Naive thymus-derived CD4-positive, alpha-beta T cell (primary cell): ENCODE results near the gene LRBA. TPM values are rescaled to one million over a fixed set of nuclear protein-coding genes. Genes with fewer than 3 reads are reported as not detected.
A peak's percentile ranks its signal among the peaks of the same experiment; 100 is the strongest.

ENCODE experiments used
- ATAC-seq: fragments of 150-1000 bp; cut with Tn5 transposase; 2 replicates; pipeline ENCODE4 v1.10.0; 2021; ENCODE audit warnings: mild to moderate bottlenecking, moderate library complexity
- CTCF ChIA-PET: fragments of 350-600 bp; sonication (Branson Sonifier 250); formaldehyde crosslinking; loops from one replicate; lab custom pipeline; 2021; ENCODE audit warnings: antibody characterized with exemption; lab: Charles Lee
- POLR2A ChIA-PET: fragments of 350-600 bp; sonication (Branson Sonifier 250); formaldehyde crosslinking; loops from one replicate; lab custom pipeline; 2021; ENCODE audit warnings: antibody characterized with exemption, inconsistent platforms; lab: Charles Lee
- DNase-seq, 9 donors: peaks; one replicate each; pipeline versions ENCODE4 v3.0.0 to v3.0.0-alpha.2; 2020 to 2022; ENCODE audit warnings: mixed read lengths in 1 of 9
- H3K27ac ChIP-seq: one replicate; pipeline ENCODE4 v1.7.0; 2013; ENCODE audit warnings: mild to moderate bottlenecking, low read depth, low read length, moderate library complexity
- H3K27me3 ChIP-seq, 2 donors: one replicate each; pipeline ENCODE4 v1.7.0; 2013; ENCODE audit warnings: low read length in 2 of 2, mild to moderate bottlenecking in 2 of 2, moderate library complexity in 2 of 2; ENCODE audit not compliant: control insufficient read depth in 2 of 2, insufficient read depth in 2 of 2
- H3K36me3 ChIP-seq, 3 experiments: 1 replicate in 2 of 3; 2 replicates in 1 of 3; pipeline ENCODE4 v1.7.0; 2013; ENCODE audit warnings: low read length in 3 of 3, mild to moderate bottlenecking in 3 of 3, moderate library complexity in 1 of 3; ENCODE audit not compliant: insufficient read depth in 3 of 3, control insufficient read depth in 2 of 3
- H3K4me1 ChIP-seq, 2 donors: one replicate each; pipeline ENCODE4 v1.7.0; 2013; ENCODE audit warnings: low read length in 2 of 2, mild to moderate bottlenecking in 2 of 2, moderate library complexity in 1 of 2; ENCODE audit not compliant: control insufficient read depth in 2 of 2, insufficient read depth in 2 of 2
- H3K4me3 ChIP-seq: 2 replicates; pipeline ENCODE4 v1.7.0; 2013; ENCODE audit warnings: mild to moderate bottlenecking, low read length
- H3K9me3 ChIP-seq, 3 experiments: 1 replicate in 2 of 3; 2 replicates in 1 of 3; pipeline ENCODE4 v1.7.0; 2013; ENCODE audit warnings: low read length in 3 of 3; ENCODE audit not compliant: control insufficient read depth in 2 of 3
- H3K27ac Mint-ChIP-seq, 9 donors: one replicate each; pipeline ENCODE4 v1.8.0; 2020 to 2022; ENCODE audit warnings: mixed read lengths in 9 of 9, mild to moderate bottlenecking in 8 of 9, moderate library complexity in 5 of 9, inconsistent platforms in 2 of 9
- H3K27me3 Mint-ChIP-seq, 5 donors: one replicate each; pipeline ENCODE4 v1.8.0; 2021 to 2022; ENCODE audit warnings: mixed read lengths in 5 of 5, mild to moderate bottlenecking in 1 of 5
- H3K36me3 Mint-ChIP-seq, 5 donors: one replicate each; pipeline ENCODE4 v1.8.0; 2020 to 2022; ENCODE audit warnings: mixed read lengths in 5 of 5, mild to moderate bottlenecking in 3 of 5, inconsistent platforms in 1 of 5
- H3K4me1 Mint-ChIP-seq, 7 donors: one replicate each; pipeline ENCODE4 v1.8.0; 2020 to 2022; ENCODE audit warnings: mixed read lengths in 7 of 7, mild to moderate bottlenecking in 3 of 7, inconsistent platforms in 1 of 7
- H3K4me3 Mint-ChIP-seq, 10 donors: one replicate each; pipeline ENCODE4 v1.8.0; 2020 to 2022; ENCODE audit warnings: mild to moderate bottlenecking in 10 of 10, mixed read lengths in 10 of 10, moderate library complexity in 6 of 10, inconsistent platforms in 2 of 10
- H3K9me3 Mint-ChIP-seq, 11 donors: one replicate each; pipeline ENCODE4 v1.8.0; 2020 to 2022; ENCODE audit warnings: mixed read lengths in 11 of 11, mild to moderate bottlenecking in 4 of 11, inconsistent platforms in 1 of 11, moderate library complexity in 1 of 11
- intact Hi-C, 2 donors: fragments of 100-400 bp; cut with micrococcal nuclease; formaldehyde crosslinking; loops; one replicate each; pipeline ENCODE4 v1.15.1; 2023
- polyA plus RNA-seq, 2 donors: library from polyadenylated mRNA; unstranded; fragments of 300-500 nt; fragmentation: Illumina TruSeq; gene quantifications; one replicate each; pipeline ENCODE4 v1.2.3, GENCODE V29; 2021
- total RNA-seq, 6 experiments: library from RNA in 5 of 6; stranded (reverse) in 5 of 6; gene quantifications; 1 replicate in 5 of 6; 2 replicates in 1 of 6; pipeline ENCODE4 v1.2.3 and lab custom pipeline; 2021 to 2026

LRBA gene
- total and polyA plus RNA-seq, 7 experiments from 2014 or later, result 20.8 to 71.4 (median 58.4) TPM

DNA sequence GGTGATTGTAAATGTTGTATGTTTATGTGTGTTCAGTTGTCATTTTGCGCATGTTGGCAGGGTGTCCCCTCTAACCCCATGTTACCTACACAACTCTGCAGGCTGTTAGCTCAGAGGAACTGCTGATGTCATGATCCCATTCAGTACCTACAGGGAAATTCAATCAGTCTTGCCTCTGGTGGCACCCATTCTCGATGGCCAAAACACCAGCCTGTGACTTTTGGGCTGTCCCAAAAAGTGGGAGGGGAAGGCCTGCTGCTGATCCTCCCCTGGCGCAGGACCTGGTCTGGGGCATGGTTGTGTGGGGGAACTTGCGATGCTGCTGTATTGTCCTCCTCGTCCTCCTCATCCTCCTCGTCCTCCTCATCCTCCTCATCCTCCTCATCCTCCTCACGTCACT is 762.3 kb downstream of the LRBA start:
- DNase-seq (no peak), ATAC-seq (no peak)
- H3K9me3 Mint-ChIP-seq, result peaks cover 0 to 1% (median 0%) of the 10 kb centered on the region in 11 donors
- H3K4me3 Mint-ChIP-seq, result no peak overlapping the region
- ChIA-PET POLR2A (no interaction called here), CTCF (interaction anchor here (0.6 kb wide), 1 partner anchor 610 kb away, joined by 3 read pairs; no protein-coding TSS in a partner anchor)
- Histone ChIP-seq H3K27ac (no peak overlapping the region), H3K4me1 (no peaks in the 10 kb centered on the region), H3K27me3 (no peaks in the 10 kb centered on the region), H3K9me3 (no peaks in the 10 kb centered on the region), H3K4me3 (no peak overlapping the region), H3K36me3 (no peaks in the 10 kb centered on the region)
- peak overlapping the region in 2 of 9 donors; percentile 8 to 9 for H3K27ac Mint-ChIP-seq
- H3K36me3 Mint-ChIP-seq, result no peaks in the 10 kb centered on the region
- peaks cover 0 to 2% (median 0%) of the 10 kb centered on the region in 7 donors for H3K4me1 Mint-ChIP-seq
- intact Hi-C loops, result no loop called here
- peaks cover 0 to under 1% (median 0%) of the 10 kb centered on the region in 5 donors for H3K27me3 Mint-ChIP-seq

GRCh38 chr4:150252306-150252705 is 762.8 kb downstream of the LRBA start:
- no peak overlapping the region for H3K27ac Mint-ChIP-seq
- no peaks in the 10 kb centered on the region for H3K4me1 ChIP-seq
- no peak for ATAC-seq
- H3K4me3 ChIP-seq, result no peak overlapping the region
- peaks cover 0 to 1% (median 0%) of the 10 kb centered on the region in 11 donors for H3K9me3 Mint-ChIP-seq
- no peaks in the 10 kb centered on the region for H3K27me3 ChIP-seq
- peaks cover 0 to 2% (median 0%) of the 10 kb centered on the region in 7 donors for H3K4me1 Mint-ChIP-seq
- CTCF ChIA-PET, result interaction anchor here (0.6 kb wide), 1 partner anchor 610 kb away, joined by 3 read pairs; no protein-coding TSS in a partner anchor
- no peaks in the 10 kb centered on the region for H3K36me3 ChIP-seq
- POLR2A ChIA-PET, result no interaction called here
- no peak for DNase-seq
- H3K4me3 Mint-ChIP-seq, result no peak overlapping the region
- intact Hi-C loops, result no loop called here
- no peak overlapping the region for H3K27ac ChIP-seq
- H3K9me3 ChIP-seq, result no peaks in the 10 kb centered on the region
- peaks cover 0 to 5% (median 0%) of the 10 kb centered on the region in 5 donors for H3K27me3 Mint-ChIP-seq
- H3K36me3 Mint-ChIP-seq, result no peaks in the 10 kb centered on the region

DNA sequence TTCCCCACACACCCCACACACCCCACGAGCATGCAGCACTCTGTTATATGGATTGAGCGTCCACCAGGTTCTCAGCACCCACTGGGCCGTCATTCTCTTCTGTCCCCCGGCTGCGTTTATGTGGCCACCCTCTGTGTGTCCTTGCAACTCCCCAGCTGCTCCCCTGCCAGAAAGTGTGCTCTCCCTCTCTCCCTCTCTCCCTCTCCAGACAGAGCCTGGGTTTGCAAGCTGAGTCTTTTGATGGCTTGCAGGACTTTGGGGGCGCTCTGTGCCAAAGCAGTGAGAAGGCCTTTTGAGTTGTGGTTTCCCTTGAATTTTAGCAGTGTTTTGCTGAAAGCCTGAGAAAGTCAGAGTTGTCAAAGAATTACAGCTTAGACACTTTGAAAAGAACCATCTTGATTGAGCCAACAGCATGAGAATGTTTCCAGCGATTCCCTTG is 763.3 kb downstream of the LRBA start:
- ChIA-PET CTCF (no interaction called here), POLR2A (no interaction called here)
- no peak for DNase-seq
- Mint-ChIP-seq H3K27me3 (peaks cover 0 to 8% (median 0%) of the 10 kb centered on the region in 5 donors), H3K4me1 (peaks cover 0 to 2% (median 0%) of the 10 kb centered on the region in 7 donors), H3K9me3 (no peaks in the 10 kb centered on the region), H3K27ac (peak overlapping the region in 1 of 9 donors; percentile 3), H3K36me3 (no peaks in the 10 kb centered on the region), H3K4me3 (no peak overlapping the region)
- no peak overlapping the region for H3K27ac ChIP-seq
- no peaks in the 10 kb centered on the region for H3K36me3 ChIP-seq
- no peaks in the 10 kb centered on the region for H3K9me3 ChIP-seq
- no peaks in the 10 kb centered on the region for H3K4me1 ChIP-seq
- H3K27me3 ChIP-seq, result no peaks in the 10 kb centered on the region
- ATAC-seq, result no peak
- H3K4me3 ChIP-seq, result no peak overlapping the region
- intact Hi-C loops, result no loop called here

DNA sequence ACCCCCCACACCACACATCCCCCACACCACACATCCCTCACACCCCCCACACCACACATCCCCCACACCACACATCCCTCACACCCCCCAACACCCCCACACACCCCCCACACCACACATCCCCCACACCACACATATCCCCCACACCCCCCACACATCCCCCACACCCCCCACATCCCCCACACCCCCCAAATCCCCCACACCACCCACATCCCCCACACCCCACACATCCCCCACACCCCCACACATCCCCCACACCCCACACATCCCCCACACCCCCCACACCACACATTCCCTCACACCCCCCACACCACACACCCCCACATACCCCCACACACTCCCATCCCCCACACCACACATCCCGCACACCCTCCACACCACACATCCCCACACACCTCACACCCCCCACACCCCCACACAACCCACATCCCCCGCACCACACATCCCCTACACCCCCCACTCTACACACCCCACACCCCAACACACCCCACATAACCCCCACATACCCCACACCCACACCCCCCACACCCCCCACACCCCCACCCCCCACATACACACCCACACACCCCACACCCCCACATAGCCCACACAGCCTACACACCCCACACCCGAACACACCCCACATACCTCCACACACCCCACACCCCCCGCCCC is 764.0 kb downstream of the LRBA start:
- Histone ChIP-seq H3K27ac (no peak overlapping the region), H3K36me3 (no peaks in the 10 kb centered on the region), H3K9me3 (no peaks in the 10 kb centered on the region), H3K4me3 (no peak overlapping the region), H3K27me3 (no peaks in the 10 kb centered on the region), H3K4me1 (no peaks in the 10 kb centered on the region)
- H3K27ac Mint-ChIP-seq, result no peak overlapping the region
- peaks cover 0 to 2% (median 0%) of the 10 kb centered on the region in 7 donors for H3K4me1 Mint-ChIP-seq
- H3K36me3 Mint-ChIP-seq, result no peaks in the 10 kb centered on the region
- ChIA-PET POLR2A (no interaction called here), CTCF (no interaction called here)
- no peak overlapping the region for H3K4me3 Mint-ChIP-seq
- peak; percentile 15 for ATAC-seq
- H3K9me3 Mint-ChIP-seq, result no peaks in the 10 kb centered on the region
- intact Hi-C loops, result no loop called here
- H3K27me3 Mint-ChIP-seq, result peaks cover 0 to 8% (median 0%) of the 10 kb centered on the region in 5 donors
- no peak for DNase-seq

GRCh38 chr4:150250293-150250997 is 764.6 kb downstream of the LRBA start:
- no peaks in the 10 kb centered on the region for H3K36me3 ChIP-seq
- POLR2A ChIA-PET, result no interaction called here
- H3K4me1 ChIP-seq, result no peaks in the 10 kb centered on the region
- no peak for DNase-seq
- Mint-ChIP-seq H3K4me1 (peaks cover 0 to 2% (median 0%) of the 10 kb centered on the region in 7 donors), H3K4me3 (no peak overlapping the region), H3K27me3 (peaks cover 0 to 8% (median 0%) of the 10 kb centered on the region in 5 donors), H3K36me3 (no peaks in the 10 kb centered on the region), H3K9me3 (no peaks in the 10 kb centered on the region), H3K27ac (no peak overlapping the region)
- CTCF ChIA-PET, result no interaction called here
- no peaks in the 10 kb centered on the region for H3K27me3 ChIP-seq
- H3K9me3 ChIP-seq, result no peaks in the 10 kb centered on the region
- H3K4me3 ChIP-seq, result no peak overlapping the region
- no peak overlapping the region for H3K27ac ChIP-seq
- ATAC-seq, result no peak
- intact Hi-C loops, result no loop called here

DNA sequence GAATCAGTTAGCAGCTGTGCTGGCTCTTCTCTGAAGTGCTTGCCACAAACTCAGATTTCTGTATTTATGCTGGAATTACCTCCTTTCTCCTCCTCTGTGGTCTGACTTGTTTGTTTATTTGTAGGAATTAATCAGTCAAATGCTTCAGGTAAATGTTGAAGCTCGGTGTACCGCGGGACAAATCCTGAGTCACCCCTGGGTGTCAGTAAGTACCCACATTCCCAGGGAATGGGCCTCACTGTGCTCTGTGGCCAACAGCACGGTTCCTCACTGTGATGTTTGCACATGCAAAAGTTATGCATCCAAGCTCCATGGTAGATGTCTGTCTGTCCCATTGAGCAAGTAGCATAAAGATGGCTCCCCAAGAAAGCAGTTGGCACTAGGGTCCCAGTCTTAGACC is 766.9 kb downstream of the LRBA start:
- Histone ChIP-seq H3K36me3 (no peaks in the 10 kb centered on the region), H3K27ac (no peak overlapping the region), H3K4me1 (no peaks in the 10 kb centered on the region), H3K4me3 (no peak overlapping the region), H3K9me3 (no peaks in the 10 kb centered on the region), H3K27me3 (no peaks in the 10 kb centered on the region)
- ATAC-seq (no peak), DNase-seq (no peak)
- peaks cover 0 to 8% (median 2%) of the 10 kb centered on the region in 5 donors for H3K27me3 Mint-ChIP-seq
- no peak overlapping the region for H3K27ac Mint-ChIP-seq
- intact Hi-C loops, result no loop called here
- CTCF ChIA-PET, result no interaction called here
- no peaks in the 10 kb centered on the region for H3K36me3 Mint-ChIP-seq
- H3K4me1 Mint-ChIP-seq, result no peaks in the 10 kb centered on the region
- no peak overlapping the region for H3K4me3 Mint-ChIP-seq
- POLR2A ChIA-PET, result no interaction called here
- H3K9me3 Mint-ChIP-seq, result no peaks in the 10 kb centered on the region
